Measurements from ENCODE around the gene DNM1L. TPM values are rescaled to one million over a fixed set of nuclear protein-coding genes. Genes with fewer than 3 reads are reported as not detected.
A peak's percentile ranks its signal among the peaks of the same experiment; 100 is the strongest.

Gene DNM1L
- total and polyA plus RNA-seq, 9 of the 15 experiments (the other 6 are each of a cell fraction or from before 2014, with no cell fraction given), result 24.1 to 82.8 (median 61.5) TPM

- H3K79me2 ChIP-seq (ENCODE audit: control insufficient read depth, insufficient read depth, low read length), result peaks cover 33% of the 10 kb centered on the region
- H3K4me3 ChIP-seq, result peak overlapping the region; percentile 73
- no peaks in the 10 kb centered on the region for H4K20me1 ChIP-seq (replicated peaks; ENCODE audit: control insufficient read depth, insufficient read depth, low read length)
- H3K27ac ChIP-seq (ENCODE audit: extremely low read depth, low read depth, low read length), result peak overlapping the region; percentile 69
- no peaks in the 10 kb centered on the region for H3K9me3 ChIP-seq (replicated peaks; ENCODE audit: control insufficient read depth, insufficient read depth, low read depth, low read length)
- FAIRE-seq (peak; percentile 42), DNase-seq (ENCODE audit: extremely low read depth in 1 of 4, low spot score in 3 of 4) (peak; percentile 59 to 90 (median 72)), ATAC-seq (peak; percentile 91)
- intact Hi-C loops (cut with micrococcal nuclease), result loop anchor here (1.0 to 10.0 kb wide), 5 partner anchors 300 to 1370 kb away; partner anchors contain the start of gene ETFBKMT
- POLR2A ChIA-PET, result interaction anchor here (0.6 to 2.3 kb wide), 15 partner anchors 9 to 1064 kb away, joined by 3 to 7 read pairs (median 3); no protein-coding TSS in a partner anchor
- CTCF ChIA-PET (ENCODE audit: low intra/inter-chr PET ratio), result interaction anchor here (0.6 to 2.4 kb wide), 7 partner anchors 164 to 1463 kb away, joined by 3 to 21 read pairs (median 5); partner anchors contain the start of gene ALG10
- WGBS (ENCODE audit: insufficient coverage, low coverage, missing lambda C conversion rate), result under 1% methylated on average over 35 of the region's 40 CpGs
- TSS peak; percentile 82 for BruUV-seq (replicated peaks)
- no peaks in the 10 kb centered on the region for H3K27me3 ChIP-seq (ENCODE audit: control insufficient read depth in 2 of 2, insufficient read depth in 2 of 2, low read length in 2 of 2)
- H3K4me2 ChIP-seq (ENCODE audit: insufficient read depth, low read length), result peak overlapping the region; percentile 83
- H3K4me1 ChIP-seq (replicated peaks in 1 of 2; ENCODE audit: control insufficient read depth in 2 of 2, insufficient read depth in 2 of 2, low read length in 2 of 2), result peaks cover 4 to 5% of the 10 kb centered on the region in 2 experiments; a peak in 1 of 5 replicates
- H3K36me3 ChIP-seq (ENCODE audit: control insufficient read depth, insufficient read depth, low read length), result peaks cover 36% of the 10 kb centered on the region
- peak overlapping the region; percentile 89 to 96 for H3K9ac ChIP-seq (ENCODE audit: insufficient read depth in 1 of 2, low read depth in 2 of 2, low read length in 2 of 2)
- peak overlapping the region; percentile 97 for H2AFZ ChIP-seq (ENCODE audit: low read depth, low read length)
- in situ Hi-C loops (cut with MboI), result loop anchor here (5.0 kb wide), 1 partner anchor 1267 kb away; the partner anchor contains the start of gene ALG10
- H3K9me1 ChIP-seq (ENCODE audit: control insufficient read depth, insufficient read depth, low read length), result no peaks in the 10 kb centered on the region
- TF ChIP-seq ZNF780A (CRISPR knock-in tag; IDR thresholded peaks at IDR 0.05) (no peak), L3MBTL2 (IDR thresholded peaks at IDR 0.05) (peak; percentile 62), KHSRP (IDR thresholded peaks at IDR 0.05) (no peak), ZKSCAN8 (CRISPR knock-in tag; IDR thresholded peaks at IDR 0.05) (no peak), ETV1 (tag; conservative IDR thresholded peaks at IDR 0.05; ENCODE audit: low read depth) (peak; percentile 75), DNMT1 (IDR thresholded peaks at IDR 0.05) (no peak), CHD7 (IDR thresholded peaks at IDR 0.05; ENCODE audit: low read depth, low read length) (no peak), ELF2 (CRISPR knock-in tag; IDR thresholded peaks at IDR 0.05) (0 out of 2 replicates have a peak, but pooled peaks have one; percentile 54), RCOR1 (IDR thresholded peaks at IDR 0.05; ENCODE audit: borderline replicate concordance in 1 of 2, low read depth in 2 of 2, low read length in 2 of 2) (peak in 1 of 2 experiments; percentile 26; a peak in 1 of 4 replicates), THRAP3 (IDR thresholded peaks at IDR 0.05; ENCODE audit: borderline replicate concordance) (no peak)
These were observed 76.1 kb downstream of the DNM1L start for GRCh38 chr12:32755051-32755653.
